Activated CD4-positive, alpha-beta T cell treated with anti-CD3 and anti-CD28 coated beads for 1 hour (primary cell): ENCODE results near the gene DOK1.

ENCODE experiments used
- DNase-seq: peaks from one replicate; pipeline ENCODE4 v3.0.0-alpha.2; 2020

DOK1 gene

DNA sequence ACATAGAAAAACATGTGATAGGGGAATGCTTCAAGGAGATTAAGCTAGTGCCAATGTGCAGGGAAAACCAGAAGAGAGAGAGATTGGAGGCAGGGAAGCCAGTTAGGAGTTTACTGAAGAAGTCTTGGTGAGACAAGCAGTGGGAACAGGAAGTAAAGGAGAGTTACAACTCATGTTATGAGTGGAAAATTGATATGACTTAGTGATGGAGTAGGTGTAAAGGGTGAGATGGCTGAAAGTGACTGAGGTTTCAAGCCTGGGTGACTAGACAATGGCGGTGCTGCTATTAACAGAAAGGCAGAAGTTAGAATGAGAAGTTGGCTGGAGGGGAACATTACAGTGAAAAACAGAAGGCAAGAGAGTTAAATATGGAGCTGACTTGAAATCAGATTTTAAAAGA lies 16.5 kb downstream of the DOK1 start:
- DNase-seq, result no peak

- DNase-seq, result no peak
Observed at GRCh38 chr2:74572178-74572925, 17.8 kb downstream of the DOK1 start.

DNA sequence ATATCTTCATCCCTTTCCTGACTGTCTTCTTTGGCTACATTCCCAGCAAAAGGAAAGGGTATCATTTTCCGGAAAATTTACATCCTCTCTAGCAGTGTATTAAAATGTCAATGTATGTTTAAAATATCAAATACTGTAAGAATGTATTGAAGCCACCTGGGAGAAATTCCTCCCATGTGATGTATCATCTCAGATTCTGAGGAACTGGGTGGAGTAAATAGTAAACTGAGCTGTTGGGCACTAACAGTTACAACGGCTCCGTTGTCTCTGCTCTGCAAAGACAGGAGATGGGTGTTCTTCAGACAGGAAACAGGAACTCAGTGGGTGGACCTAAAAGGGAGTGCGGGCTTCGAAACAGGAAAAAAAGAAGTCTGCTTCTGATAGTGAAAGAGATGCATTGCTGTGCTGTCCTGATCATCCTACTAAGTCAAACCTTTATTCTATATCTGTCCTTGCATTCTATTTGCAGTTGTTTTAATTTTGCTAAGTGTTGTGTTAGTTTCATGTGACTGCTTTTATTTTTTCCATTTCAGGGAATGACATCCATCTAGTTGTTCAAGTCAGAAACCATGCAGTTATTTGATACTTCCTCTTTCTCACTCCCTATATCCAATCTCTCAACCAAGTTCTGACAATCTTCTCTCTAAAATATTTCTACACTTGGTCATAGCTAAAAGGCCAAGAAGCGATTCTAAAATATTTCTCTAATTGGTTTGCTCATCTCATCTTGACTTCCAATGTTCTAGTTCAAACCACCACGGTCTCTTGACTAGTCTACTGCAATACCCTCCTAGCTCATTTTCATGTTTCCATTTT lies 19.4 kb downstream of the DOK1 start:
- DNase-seq, result no peak

GRCh38 chr2:74575320-74575719 lies 20.8 kb downstream of the DOK1 start:
- no peak for DNase-seq

DNA sequence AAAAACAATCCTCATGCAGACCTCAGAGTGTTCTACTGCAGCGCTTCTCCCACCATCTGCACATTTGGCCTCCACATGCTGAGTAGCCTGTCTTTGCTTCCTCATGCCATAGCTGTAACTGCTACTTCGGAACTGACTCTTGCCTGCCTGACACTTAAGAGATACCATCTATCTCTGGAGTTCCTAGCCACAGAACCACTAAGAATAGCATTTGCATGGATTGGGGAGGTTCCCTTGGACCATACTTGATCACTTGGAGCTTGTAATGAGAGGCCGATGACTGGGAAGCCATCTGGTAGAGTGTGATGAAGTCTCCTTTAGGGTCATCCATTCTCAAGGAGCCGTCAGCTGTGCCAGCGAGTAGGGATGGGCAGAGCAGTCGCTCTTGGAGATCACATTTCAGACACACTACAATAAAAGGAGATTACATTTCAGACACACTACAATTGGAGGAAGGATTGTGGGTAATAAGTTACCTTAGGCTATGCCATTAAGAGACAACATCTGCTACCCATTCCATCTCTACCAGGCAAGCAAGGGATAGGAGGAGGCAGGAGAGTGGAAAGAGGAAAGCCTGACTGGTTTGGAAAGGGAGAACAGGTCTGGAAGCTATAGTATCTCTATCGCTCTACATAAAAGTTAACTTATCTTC lies 21.8 kb downstream of the DOK1 start:
- no peak for DNase-seq

GRCh38 chr2:74576863-74577229 lies 22.3 kb downstream of the DOK1 start:
- no peak for DNase-seq

DNA sequence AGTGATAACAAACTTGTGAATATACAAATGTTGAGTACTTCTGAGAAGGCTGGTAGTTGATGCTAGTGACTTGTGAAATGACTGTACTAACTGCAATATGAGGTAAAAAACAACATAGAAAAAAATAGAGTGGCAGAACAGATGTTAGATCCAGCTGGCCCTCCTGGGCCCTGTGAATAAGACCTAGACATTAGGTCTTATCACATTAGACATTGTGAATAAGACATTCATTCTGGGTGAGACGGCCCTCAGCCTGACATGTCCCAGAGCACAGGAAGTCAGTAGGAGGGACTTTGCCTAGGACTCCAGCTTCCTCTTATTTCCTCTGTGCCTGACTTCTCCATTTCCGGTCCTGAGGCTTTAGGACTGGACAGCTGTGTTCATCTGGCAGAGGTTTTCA lies 22.9 kb downstream of the DOK1 start:
- DNase-seq, result no peak

DNA sequence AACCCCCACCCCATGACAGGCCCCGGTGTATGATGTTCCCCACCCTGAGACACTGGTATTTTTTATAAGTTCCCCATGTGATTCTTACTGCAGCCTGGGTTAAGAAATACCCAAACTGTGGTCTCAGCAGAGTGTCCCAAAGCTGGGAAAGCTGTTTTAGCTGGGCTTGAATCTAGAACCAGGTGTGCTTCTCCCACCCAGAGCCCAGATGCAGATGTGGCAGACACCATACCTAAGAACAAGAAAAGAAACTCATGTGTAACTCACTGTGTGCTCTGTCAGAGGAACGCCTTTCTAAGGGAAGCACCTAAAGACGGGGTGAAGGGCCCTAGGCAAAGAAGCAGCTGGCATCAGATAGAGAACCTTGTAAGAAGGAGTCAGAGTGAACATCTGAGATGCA lies 23.9 kb downstream of the DOK1 start:
- DNase-seq, result no peak

DNA sequence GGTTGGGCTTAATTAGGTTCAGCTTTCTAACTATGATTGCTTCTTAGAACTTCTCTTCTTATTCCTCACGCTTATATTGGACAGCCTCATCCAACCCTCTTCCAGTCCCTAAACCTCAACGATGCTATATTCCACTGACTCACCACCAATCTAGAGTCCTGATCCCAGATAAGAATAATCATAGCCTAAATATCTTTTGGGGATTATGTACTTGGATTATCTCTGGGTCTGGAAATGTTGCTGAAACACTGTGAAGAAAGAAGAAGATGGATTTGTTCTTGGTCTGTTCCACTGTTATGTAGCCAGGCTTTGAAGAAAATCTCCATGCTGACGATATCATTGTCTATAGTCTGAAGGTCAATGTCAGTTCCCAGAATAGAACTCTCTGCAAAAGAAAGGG lies 26.9 kb downstream of the DOK1 start:
- DNase-seq, result no peak

DNA sequence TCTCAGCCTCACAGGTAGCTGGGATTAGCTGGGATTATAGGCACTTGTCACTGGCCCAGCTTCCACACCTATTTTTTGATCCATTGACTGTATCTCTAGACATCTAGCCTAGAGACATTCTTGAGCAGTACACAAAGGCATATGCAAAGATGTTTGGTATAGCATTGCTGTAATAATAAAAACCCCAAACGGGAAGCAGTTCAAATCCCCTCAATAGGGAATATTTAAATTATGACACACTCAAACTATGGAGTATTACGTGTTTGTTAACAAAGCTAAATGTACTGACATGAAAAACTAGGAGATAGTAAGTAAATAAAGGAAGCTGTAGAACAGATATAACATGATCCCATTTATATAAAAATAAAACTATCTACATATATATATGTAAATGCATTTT lies 27.7 kb downstream of the DOK1 start:
- DNase-seq, result no peak

DNA sequence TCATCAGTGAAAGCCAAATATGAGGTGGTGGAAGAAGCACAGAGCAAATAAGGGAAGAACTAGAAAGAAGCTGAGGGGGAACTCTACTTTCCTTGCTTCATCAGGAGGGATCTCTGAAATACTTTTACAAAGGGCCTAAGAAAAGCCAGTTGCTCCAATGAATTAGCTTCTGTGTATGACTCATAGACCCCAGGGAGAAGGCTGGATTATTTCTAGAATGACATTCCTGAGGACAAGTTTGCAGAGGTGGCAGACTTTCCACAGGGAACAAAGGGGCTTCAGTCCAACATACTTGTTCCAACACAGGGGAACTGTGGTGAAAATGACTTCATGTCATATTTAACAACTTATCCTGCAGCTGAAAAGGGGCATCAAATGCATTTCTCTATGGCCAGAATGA lies 29.0 kb downstream of the DOK1 start:
- DNase-seq, result no peak

DNA sequence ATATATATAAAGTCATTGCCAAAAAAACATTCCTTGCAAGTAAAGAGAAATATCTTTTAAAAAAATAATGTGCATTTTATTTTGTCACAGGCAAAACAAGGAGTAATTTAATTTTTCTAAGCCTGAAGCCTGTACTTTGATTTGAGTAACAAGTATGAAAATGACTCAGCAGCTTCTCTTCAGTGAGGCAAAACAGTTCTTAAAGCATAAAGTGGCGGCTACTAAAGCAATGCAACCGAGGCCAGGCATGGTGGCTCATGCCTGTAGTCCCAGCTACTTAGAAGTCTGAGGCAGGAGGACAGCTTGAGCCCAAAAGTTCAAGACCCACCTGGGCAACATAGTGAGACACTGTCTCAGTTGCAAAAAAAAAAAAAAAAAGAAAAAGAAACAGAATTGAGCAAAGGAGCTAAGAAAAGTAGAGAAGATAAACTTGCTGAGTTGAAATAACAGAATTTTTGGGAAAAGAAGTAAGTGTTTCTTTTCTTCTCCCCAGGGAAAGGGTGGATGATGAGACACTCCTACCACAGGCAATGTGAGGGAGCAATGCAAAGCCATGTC lies 29.6 kb downstream of the DOK1 start:
- no peak for DNase-seq

DNA sequence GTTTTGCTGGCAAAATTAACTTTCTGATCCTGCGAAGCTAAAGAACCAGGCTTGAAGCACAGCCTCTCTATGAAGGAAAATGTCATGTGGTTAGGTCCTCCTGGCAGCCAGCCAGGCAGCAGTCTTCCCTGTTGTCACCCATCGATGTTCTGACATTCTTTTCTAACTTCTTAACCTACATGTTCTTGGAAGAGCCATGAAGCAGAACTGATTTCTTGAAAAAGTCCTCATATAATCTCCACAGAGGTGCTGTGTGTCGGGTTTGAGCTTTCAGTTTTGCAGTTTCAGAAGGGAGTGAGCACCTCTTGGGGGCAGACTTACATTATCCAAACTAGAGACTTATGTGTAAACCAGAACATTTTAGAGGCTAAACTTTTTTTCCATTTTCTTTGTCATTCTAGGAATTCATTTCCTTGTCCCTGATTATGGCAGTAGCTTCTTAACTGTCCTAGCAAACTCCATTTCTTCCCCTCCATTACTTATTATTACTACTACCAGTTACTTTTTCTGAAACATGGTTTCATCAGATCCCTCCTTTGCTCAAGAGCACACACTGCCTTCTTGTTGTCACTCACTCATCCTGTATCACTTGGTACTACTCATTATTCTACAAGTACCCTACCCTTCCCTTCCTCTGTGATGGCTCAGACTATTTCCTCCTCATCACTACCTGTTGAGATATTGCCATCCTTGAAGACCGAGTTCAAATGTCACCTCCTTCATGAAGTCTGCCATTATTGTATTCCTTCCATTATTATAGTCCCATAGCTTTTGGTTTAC lies 31.1 kb downstream of the DOK1 start:
- DNase-seq, result no peak

DNA sequence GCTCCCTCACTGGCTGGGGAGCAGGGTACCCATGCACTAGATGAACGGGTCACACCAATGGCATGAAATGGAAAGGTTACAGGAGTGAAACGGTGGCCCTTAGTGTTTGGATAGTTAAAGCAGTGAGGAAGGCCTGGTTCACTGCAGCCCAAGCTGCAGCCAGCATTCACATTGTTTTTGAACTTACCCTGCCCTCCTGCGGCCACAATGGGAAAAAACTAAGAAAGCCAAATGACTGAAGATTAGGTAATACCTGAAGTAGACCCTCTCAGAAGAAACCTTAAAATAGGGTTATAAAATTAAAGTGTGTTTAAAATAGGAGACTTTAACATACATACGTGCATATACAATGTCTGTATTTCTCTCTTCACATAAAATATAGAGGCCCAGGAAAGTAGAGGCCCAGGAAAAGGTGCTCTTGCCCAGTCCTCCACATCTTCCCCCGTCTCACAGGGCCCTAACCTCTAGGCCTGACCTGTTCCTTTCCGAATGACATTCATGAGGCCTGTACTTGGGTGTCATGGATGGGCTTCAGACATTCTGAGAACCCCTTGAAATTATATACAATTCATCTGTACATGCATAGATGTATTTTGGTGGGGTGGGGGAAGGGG lies 33.3 kb downstream of the DOK1 start:
- peak; percentile 33 for DNase-seq

DNA sequence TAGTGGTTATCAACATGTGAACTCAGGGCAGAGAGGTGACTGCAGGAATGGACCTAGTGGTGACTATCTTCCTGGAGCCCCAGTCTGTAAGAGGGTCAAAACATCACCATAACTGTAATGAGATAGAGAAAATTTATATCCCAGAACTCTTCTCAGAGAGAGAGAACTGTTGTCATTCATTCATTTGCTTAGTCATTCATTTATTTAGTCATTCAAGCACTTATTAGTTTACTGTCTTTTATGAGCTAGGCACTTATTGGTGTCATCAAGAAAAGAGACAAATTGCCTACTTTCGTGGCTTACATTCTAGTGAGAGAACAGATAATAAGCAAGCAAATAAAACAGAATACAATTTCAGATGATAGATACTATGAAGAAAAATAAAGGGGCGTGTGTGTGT lies 34.1 kb downstream of the DOK1 start:
- DNase-seq, result no peak

- no peak for DNase-seq
Observed at GRCh38 chr2:74593826-74594772, 39.6 kb downstream of the DOK1 start.

GRCh38 chr2:74596584-74596983 lies 42.1 kb downstream of the DOK1 start:
- no peak for DNase-seq

DNA sequence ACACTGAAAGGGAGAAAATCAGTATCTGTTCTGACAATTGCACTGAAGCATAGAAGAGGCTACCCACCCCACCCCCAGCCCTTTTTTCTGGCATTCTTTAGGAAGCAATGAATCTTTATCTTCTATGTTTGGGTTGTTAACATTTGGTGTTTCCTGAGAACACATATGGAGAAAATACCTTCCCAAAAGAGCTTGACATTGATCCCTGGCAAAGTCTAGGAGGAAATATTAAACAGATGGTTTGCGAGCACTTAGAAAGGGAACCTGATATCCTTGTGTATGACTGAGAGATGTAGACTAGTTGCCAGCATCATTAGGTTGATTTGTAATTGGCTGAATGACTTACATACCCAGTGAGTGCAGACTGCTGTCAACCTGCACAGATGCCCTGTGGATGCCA lies 42.9 kb downstream of the DOK1 start:
- no peak for DNase-seq

GRCh38 chr2:74599676-74600075 lies 45.2 kb downstream of the DOK1 start:
- no peak for DNase-seq

GRCh38 chr2:74602586-74603281 lies 48.2 kb downstream of the DOK1 start:
- no peak for DNase-seq
